NCI-H2196 (cell line): Measurements from ENCODE around the gene SYDE1.
"Not testable (repeated sequence)": the region's sequence is repeated elsewhere in the genome, so short reads cannot be mapped to it uniquely, and the experiment has no call there.

Source experiments
- DNase-seq: peaks from one replicate; lab custom pipeline; 2025; ENCODE audit not compliant: unreplicated experiment; lab: John Stamatoyannopoulos, UW

SYDE1 gene

GRCh38 chr19:15107061-15108010 lies at the start of gene SYDE1:
Gene SYDE1 (plus strand): TSS chr19:15107401. CDS start chr19:15107434, 33 bp downstream.
- DNase-seq: no peak

GRCh38 chr19:15062036-15062435 lies 45.2 kb upstream of the SYDE1 start:
- no peak for DNase-seq

GRCh38 chr19:15070386-15070785 lies 36.8 kb upstream of the SYDE1 start:
- not testable (repeated sequence) for DNase-seq

GRCh38 chr19:15072930-15073647 lies 34.1 kb upstream of the SYDE1 start:
- no peak for DNase-seq

GRCh38 chr19:15074371-15074770 lies 32.8 kb upstream of the SYDE1 start:
- no peak for DNase-seq

GRCh38 chr19:15075806-15076205 lies 31.4 kb upstream of the SYDE1 start:
- no peak for DNase-seq

- not testable (repeated sequence) for DNase-seq
Observed at GRCh38 chr19:15080002-15080401, 27.2 kb upstream of the SYDE1 start.

GRCh38 chr19:15081911-15082310 lies 25.3 kb upstream of the SYDE1 start, which contains the start of gene OR1I1:
Gene OR1I1 (plus strand): TSS chr19:15082211. CDS start chr19:15087066, 4,855 bp downstream.
- no peak for DNase-seq

GRCh38 chr19:15087182-15087581 lies 20.0 kb upstream of the SYDE1 start:
- DNase-seq: no peak

GRCh38 chr19:15091918-15092753 lies 15.1 kb upstream of the SYDE1 start:
- peak; percentile 80 for DNase-seq

- DNase-seq: no peak
Observed at GRCh38 chr19:15093001-15093400, 14.2 kb upstream of the SYDE1 start.

GRCh38 chr19:15096223-15096622 lies 11.0 kb upstream of the SYDE1 start:
- DNase-seq: no peak

- DNase-seq: not testable (repeated sequence)
Observed at GRCh38 chr19:15097980-15098379, 9.2 kb upstream of the SYDE1 start.

- DNase-seq: no peak
Observed at GRCh38 chr19:15098460-15098859, 8.7 kb upstream of the SYDE1 start.

GRCh38 chr19:15099017-15099582 lies 8.1 kb upstream of the SYDE1 start:
- DNase-seq: no peak

GRCh38 chr19:15101479-15102082 lies 5.6 kb upstream of the SYDE1 start:
- peak; percentile 12 for DNase-seq

- no peak for DNase-seq
Observed at GRCh38 chr19:15104003-15104402, 3.2 kb upstream of the SYDE1 start.

- no peak for DNase-seq
Observed at GRCh38 chr19:15104411-15104810, 2.8 kb upstream of the SYDE1 start.

- DNase-seq: no peak
Observed at GRCh38 chr19:15105044-15105443, 2.2 kb upstream of the SYDE1 start.

GRCh38 chr19:15108145-15108844 lies 1.1 kb downstream of the SYDE1 start:
- no peak for DNase-seq
